HG03135 (cell line): Measurements from ENCODE around the gene RELCH.

Experiments used
- ATAC-seq: cut with Tn5 transposase; IDR thresholded peaks from one replicate; pipeline ENCODE4 v1.9.1; 2021; ENCODE audit warnings: mild to moderate bottlenecking, moderate library complexity; ENCODE audit not compliant: unreplicated experiment

RELCH gene

DNA sequence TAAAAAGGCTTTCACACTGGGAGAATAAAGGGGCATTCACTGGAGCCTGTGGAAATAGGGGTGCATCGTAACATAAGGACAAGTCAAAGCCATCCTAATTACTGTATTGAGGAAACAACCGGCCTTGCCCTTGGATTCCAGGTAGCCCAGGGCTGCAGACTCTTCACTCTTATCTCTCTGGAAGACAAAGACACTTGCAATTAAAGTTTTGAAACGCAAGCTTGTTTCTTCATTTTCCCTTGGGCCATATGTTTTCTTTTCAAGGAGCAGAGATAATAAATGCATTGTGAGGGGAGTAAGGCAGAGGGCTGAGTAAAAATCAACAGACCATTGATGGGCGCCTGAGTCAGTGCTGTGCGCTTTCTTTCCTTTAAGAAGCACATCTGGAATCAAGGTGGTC lies 149.6 kb downstream of the RELCH start:
- no peak for ATAC-seq

DNA sequence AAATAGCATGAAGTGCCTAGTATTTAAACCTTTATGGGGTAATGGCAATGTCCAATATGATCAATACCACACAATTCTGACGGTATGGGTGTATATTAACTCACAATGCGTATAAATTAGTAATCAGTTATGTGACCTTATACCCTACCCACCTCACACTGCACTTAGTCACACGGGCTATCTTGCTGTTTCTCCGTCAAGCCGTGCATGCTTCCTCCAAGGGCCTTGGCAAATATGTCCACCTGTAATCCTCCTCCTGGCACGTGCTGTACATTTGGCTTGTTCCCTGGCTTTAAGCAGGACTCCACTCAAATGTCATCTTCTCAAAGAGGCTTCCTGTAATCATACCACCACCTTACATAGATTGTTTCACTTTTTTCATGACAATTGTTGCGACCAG lies 150.3 kb downstream of the RELCH start:
- ATAC-seq: no peak

DNA sequence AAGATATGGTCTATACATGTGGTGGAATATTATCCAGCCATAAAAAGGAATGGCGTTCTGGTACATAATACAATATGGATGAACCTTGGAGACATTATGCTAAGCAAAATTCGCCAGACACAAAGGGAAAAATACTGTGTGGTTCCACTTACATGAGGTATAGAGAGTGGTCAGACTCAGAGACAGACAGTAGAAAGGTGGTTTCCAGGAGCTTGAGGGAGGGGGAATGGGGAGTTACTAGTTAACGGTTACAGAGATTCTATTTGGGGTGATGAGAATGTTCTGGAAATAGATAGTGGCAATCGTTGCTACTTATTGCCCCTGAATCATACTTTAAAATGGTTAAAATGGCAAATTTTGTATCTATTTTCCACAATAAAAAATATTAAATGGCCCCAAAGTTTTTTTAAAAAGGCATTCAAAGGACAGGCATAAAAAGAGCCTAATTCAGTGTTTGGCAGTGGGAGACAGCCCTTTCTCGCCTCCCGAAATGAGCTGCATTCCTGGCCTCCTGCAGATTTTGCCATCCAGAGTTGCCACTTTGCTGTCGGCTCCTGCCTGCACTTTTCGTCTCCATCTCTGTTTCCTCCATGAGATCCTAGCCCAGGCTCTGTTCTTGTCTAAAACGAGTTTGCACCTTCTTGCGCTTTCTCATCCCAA lies 151.5 kb downstream of the RELCH start:
- ATAC-seq: no peak

DNA sequence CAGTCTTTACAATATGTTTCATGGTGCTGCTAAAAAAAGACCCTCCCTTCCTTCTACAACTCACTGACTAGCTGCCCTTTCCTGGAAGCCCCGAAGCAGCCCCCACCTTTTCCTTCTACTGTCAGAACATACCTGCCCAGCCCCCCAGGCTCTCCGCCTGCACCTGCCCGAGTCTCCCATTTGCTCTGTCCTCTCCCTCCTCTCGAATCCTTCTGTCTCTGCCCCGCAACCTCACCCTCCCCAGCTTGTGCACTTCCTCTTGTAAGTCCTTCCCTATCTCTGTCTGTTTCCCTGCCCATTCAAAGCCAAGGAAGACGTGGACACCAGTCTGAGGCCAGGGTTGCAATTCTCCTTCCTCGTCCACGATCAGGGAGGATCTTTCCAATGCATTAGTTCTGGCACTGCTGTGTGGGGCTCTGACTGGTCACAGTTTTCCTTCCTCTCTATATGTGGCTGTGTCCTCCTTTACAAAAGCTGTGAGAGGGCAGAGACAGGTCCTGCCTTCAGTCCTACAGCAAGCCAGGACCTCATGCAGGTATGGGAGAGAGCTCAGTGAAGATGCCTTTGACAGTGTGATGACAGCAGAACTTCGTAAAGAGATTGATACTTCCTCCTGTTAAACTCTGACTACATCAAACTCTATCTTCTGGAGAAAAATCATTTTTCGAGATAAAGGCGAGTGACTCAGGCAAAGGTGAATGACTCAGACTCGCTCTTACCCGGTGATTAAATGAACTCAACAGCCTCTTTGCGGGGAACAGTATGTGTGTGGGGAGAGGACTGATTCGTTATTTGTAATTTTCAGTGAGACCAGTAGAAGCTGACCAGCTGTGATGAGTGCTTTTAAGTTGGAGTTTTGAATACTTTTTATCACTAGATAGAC lies 152.3 kb downstream of the RELCH start:
- no peak for ATAC-seq

DNA sequence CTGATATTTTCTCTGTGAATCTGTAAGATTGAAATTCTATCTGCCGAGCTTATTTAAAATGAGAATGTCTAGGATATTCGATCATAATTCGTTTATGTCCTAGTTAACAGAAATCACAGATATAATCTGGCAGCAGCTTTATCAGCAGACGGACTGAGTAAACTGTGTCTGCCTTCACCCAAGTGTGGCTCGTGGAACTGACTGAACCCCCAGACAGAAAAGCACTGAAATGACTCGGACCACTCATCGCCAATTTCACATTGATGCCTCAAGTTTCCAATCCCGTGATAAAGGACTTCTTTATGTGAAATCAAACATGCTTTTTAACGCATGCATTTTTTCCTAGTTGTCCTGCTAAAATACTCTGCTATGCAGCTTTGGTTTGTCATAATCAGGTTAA lies 153.9 kb downstream of the RELCH start:
- no peak for ATAC-seq

DNA sequence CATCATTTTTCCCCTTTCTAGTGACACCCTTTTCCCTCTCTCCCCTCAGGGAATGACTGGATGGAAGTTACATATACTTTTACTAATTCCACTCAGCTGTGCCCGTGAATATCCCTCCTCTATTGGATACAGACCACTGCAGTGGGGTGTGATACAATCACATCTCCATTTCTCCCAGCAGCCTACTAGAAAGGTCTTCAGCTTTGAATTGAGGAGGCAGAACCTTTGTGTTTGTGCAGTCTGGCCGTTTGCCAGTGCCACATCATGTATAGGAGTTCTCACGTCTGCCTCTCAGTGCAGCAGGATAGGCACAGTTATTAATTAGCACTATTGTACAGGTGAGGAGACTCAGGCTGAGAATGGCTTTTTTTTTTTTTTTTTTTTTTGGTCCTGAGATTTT lies 154.4 kb downstream of the RELCH start:
- ATAC-seq: no peak

DNA sequence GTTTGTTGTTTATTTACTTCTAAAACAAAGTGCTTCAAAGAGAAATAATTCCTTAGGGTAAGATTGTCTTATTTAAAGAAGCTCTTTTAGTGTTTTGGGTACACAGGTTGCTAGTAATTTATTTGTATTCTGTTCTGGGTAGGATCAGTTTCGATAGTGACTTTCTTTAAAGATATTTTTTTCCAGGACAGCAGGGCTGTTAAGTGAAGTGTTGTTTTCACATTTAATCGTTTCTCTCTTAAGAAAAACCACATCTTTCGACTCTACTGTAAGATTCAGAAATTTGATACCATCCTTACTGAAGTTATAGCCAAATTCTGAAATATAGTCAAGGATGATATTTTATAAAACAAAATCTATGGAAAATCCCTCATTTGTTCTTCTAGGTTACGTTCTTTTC lies 155.8 kb downstream of the RELCH start:
- ATAC-seq: no peak

DNA sequence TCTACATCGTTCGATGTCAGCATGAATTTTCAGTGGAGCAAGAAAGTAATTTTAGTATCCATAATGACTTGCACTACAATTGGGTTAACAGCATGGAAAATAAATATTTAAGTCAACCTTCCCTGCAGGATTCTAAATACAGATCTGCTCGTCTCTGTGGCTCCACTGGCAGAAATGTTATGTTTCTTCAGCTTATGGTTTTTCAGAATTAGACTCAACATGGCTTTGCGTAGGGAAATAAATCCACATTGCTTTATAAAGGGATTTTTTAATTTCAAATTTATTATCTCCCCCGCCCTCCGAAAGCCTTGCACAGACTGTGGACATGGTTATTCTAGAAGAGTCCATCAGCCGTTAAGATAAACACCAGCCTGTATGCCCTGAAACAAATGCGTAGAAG lies 156.3 kb downstream of the RELCH start:
- no peak for ATAC-seq

DNA sequence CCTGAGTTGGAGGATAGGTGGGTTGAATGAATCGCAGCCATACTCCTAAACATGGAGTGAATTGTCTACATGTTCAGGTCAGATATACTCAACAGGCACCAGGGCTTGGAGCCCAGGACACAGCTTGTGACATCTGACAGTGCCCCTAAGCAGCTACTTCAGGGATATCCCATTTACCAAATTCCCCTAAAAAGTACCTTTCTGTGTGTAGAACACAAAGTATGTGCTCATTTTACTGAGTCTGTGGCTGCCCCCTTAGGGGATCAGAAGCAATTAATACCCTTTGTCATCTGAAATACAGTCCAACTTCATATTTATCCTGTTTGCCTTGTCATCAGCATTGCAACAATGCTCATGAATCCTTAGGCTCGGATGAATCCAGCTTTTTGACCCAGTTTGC lies 158.9 kb downstream of the RELCH start:
- no peak for ATAC-seq

DNA sequence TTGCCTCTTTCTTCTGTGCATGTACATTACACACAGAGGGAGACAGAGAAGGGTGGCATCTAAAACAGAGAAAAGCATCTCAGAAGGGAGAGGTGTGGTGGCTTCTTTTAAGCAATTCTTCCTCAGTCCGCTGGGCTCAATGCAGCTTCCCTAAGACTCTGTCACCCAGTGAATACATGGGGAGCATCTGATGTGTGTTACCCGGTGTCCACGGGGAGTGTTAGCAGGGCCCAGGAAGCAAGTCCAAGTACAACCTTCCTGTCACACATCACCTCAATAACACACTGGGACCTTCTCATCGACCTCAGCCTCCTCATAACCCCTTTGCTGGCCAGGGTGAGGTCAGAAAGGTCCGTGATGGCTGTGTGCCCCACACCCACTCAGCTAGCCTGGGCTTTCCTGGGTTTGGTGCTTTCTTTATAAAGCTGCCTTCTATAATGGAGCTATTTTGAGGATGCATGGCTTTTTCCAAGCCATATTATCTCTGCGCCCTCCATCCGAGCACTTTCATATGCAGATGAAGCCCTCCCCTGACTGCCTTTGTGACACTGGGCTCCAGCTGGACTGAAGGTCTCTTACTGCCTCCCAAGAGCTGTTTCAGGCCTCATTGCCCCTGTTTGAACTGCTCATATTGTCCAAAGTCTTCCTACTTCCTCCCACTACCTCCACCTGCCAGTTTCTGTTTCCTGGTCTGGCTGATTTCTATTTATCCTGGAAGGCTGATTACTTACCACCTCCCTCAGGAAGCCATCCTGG lies 159.5 kb downstream of the RELCH start:
- ATAC-seq: no peak

DNA sequence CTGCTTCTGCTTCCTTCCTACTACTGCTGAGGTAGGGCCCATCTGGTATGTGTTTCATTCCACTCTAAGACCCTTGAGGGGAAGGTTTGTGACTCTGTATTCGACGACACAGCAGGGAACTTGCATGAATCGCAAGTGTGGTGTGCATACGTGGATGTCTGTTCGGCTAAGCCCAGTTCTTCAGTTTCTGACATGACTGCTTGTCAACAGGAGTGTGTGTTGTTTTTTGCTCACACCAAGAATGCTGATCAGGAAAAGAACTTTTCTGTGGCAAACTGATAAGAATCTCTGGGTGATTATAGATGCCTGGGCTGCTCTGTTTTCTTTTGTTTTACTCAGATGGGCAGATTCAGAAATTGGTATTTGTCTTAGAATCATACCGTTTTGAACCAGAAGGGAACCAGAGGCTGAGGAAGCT lies 160.0 kb downstream of the RELCH start:
- no peak for ATAC-seq

DNA sequence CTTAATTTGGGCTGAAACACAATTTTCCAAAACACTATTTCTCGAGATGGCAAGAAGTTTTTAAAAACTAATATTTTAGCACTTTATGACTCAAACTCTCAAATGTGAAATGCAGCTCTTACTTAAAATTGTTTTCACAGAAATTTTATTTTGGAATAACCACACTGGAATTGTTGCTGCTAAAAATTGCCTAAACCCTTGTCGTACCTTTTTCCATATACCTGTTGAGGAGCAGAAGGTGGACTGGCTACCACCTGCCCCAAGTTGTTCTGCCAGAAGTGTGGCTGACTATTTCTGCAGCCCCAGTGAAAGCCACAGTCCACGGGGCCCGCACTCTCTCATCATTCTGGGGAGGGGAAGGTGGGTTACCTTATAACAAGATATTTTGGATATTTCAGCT lies 161.4 kb downstream of the RELCH start:
- no peak for ATAC-seq

DNA sequence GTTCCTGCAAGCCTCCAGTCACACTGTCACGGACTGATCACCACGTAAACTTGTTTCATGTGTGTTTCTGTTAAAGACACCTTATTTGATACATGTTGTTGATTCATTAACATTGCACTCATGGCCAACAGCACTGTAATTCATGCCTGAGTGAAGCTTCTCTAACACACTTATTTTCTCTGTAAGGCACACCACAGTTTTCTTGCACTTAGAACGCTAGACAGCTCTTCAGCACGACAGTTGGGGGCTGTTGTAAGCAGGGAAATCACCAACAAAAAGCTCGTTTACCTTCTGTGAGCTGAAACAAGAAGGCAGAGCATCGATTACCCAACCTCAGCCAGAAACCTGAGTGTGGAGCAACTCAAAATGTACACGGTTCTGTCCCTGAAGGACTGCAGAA lies 166.1 kb downstream of the RELCH start:
- ATAC-seq: no peak

DNA sequence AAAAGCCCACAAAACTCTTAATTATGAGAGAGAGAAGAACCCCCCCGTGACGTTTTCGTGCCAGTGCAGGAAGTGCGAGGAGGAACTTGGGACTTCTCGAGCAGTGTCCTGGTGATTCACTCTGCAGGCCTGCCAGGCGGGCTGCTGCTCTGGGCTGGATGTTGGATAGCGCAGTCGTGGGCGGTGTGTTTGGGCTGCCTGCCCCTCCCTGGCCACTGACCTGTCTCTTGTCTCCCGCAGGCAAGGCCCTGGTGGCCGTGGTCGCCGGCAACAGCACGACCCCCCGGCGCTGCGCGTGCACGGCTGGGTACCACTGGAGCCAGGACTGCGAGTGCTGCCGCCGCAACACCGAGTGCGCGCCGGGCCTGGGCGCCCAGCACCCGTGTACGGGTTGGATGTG lies 167.1 kb downstream of the RELCH start:
- ATAC-seq: no peak

DNA sequence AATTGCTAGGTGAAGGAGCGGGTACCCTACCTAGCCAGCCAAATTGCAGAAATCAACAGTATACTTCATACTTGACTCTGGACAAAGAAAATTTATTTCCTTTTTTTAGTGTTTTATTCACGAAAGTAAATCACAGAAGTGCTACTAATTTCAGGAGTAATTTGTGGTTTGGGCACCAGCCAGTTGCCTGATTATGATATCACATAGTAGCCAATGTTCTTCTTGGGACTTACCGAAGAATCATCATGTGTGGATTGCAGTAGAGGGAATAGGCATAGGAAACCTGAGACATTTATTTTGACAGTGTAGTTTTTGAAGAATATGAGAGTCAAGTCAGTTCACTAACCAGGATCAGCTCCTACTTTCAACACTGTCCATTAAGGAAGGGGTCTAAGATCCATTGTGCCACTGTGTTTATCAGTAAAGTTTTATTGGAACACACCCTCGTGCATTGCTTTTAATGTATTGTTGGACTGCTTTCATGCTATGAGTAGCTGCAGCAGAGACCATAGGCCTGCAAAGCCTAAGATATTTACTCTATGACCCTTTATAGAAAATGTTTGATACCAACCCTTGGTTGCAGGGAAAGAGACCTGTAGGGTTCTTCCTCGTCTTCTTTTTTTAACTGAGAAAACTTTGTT lies 170.1 kb downstream of the RELCH start:
- no peak for ATAC-seq
